K562 (cell line): ENCODE measurements around the gene METTL23. TPM values are rescaled to one million over a fixed set of nuclear protein-coding genes. Genes with fewer than 3 reads are reported as not detected.

Experiments
- ADNP ChIP-seq: fragments of 200-800 bp; sonication (Bioruptor generic); IDR thresholded peaks from 2 replicates; pipeline ENCODE4 v1.6.1; 2016; ENCODE audit warnings: missing genetic modification characterization, missing compliant biosample characterization
- BHLHE40 ChIP-seq: IDR thresholded peaks from 2 replicates; pipeline ENCODE4 v1.6.1; 2011; ENCODE audit warnings: low read length, improper control_type of control experiment
- KLF1 ChIP-seq: fragments of 450-650 bp; IDR thresholded peaks from 2 replicates; pipeline ENCODE4 v1.6.1; 2016; ENCODE audit warnings: missing genetic modification characterization, missing compliant biosample characterization
- L3MBTL2 ChIP-seq: fragments of 450-650 bp; IDR thresholded peaks from 2 replicates; pipeline ENCODE4 v1.6.1; 2016; ENCODE audit warnings: mild to moderate bottlenecking, moderate library complexity
- PTRF ChIP-seq: fragments of 450-650 bp; IDR thresholded peaks from 2 replicates; pipeline ENCODE4 v1.6.1; 2016; ENCODE audit warnings: mild to moderate bottlenecking, missing genetic modification characterization, missing compliant biosample characterization
- RB1 ChIP-seq: fragments of 450-650 bp; IDR thresholded peaks from 2 replicates; pipeline ENCODE4 v1.6.1; 2017; ENCODE audit warnings: low read depth, mild to moderate bottlenecking
- RERE ChIP-seq: sonication (generic); formaldehyde crosslinking; IDR thresholded peaks from 2 replicates; pipeline ENCODE4 v1.8.0; 2023; ENCODE audit warnings: missing genetic modification reagents, mild to moderate bottlenecking, borderline replicate concordance
- RREB1 ChIP-seq: fragments of 250-450 bp; sonication (Bioruptor Pico); IDR thresholded peaks from 2 replicates; pipeline ENCODE4 v1.4.0; 2020
- RUNX1 ChIP-seq: sonication (generic); IDR thresholded peaks from 2 replicates; pipeline ENCODE4 v1.6.1; 2016; ENCODE audit warnings: antibody characterized with exemption, low read depth
- THRAP3 ChIP-seq: fragments of 450-650 bp; IDR thresholded peaks from 2 replicates; pipeline ENCODE4 v1.6.1; 2016; ENCODE audit warnings: mild to moderate bottlenecking, inconsistent platforms, borderline replicate concordance
- ZBTB5 ChIP-seq: fragments of 450-650 bp; IDR thresholded peaks from 2 replicates; pipeline ENCODE4 v1.6.1; 2017; ENCODE audit warnings: antibody characterized with exemption
- ZNF395 ChIP-seq: fragments of 200-800 bp; sonication (Bioruptor generic); IDR thresholded peaks from 2 replicates; pipeline ENCODE4 v1.6.1; 2017; ENCODE audit warnings: missing genetic modification characterization, missing compliant biosample characterization
- polyA plus RNA-seq, 8 experiments: library from polyadenylated mRNA; depleted of rRNA in 4 of 8; stranded (reverse) in 5 of 8; unstranded in 3 of 8; fragments of >200 nt; fragmentation: Nextera tagmentation in 2 of 8; fragmentation: Illumina TruSeq in 1 of 8; extraction: Ambion mirVana in 2 of 8; extraction: Trizol in 1 of 8; gene quantifications; 2 replicates each; pipeline versions ENCODE4 v1.2.1 to v1.2.3, GENCODE V29; 2011 to 2014; ENCODE audit warnings: inconsistent platforms in 1 of 8, missing spikeins in 1 of 8
- total RNA-seq, 7 experiments: library from RNA; depleted of rRNA in 6 of 7; stranded (reverse); fragments of >200 nt in 6 of 7; fragmentation: Illumina TruSeq in 2 of 7; extraction: Trizol in 2 of 7; gene quantifications; 2 replicates each; pipeline versions ENCODE4 v1.2.1 to v1.2.3, GENCODE V29; 2011 to 2021; ENCODE audit warnings: low replicate concordance in 1 of 7

Gene METTL23
- total and polyA plus RNA-seq, 9 of the 15 experiments (the other 6 are each of a cell fraction or from before 2014, with no cell fraction given), result 29.4 to 67.3 (median 41.6) TPM

- TF ChIP-seq RREB1 (CRISPR knock-in tag) (no peak), THRAP3 (peak; percentile 93), ZNF395 (CRISPR knock-in tag) (peak; percentile 93), ZBTB5 (no peak), RUNX1 (no peak), RERE (CRISPR knock-in tag) (peak; percentile 82), RB1 (peak; percentile 93), PTRF (tag) (no peak), ADNP (tag) (no peak), KLF1 (tag) (0 out of 2 replicates have a peak, but pooled peaks have one; percentile 37), BHLHE40 (0 out of 2 replicates have a peak, but pooled peaks have one; percentile 4), L3MBTL2 (peak; percentile 66; the same call in 1 of the 2 replicates)
Measured at GRCh38 chr17:76736349-76737081, 9.9 kb downstream of the METTL23 start (continued).
